Measurements from ENCODE around the gene KIF26B. TPM values are rescaled to one million over a fixed set of nuclear protein-coding genes. Genes with fewer than 3 reads are reported as not detected.

The KIF26B gene
- total RNA-seq, 4 donors from 2014 or later: 0.20 to 0.79 (median 0.41) TPM; not detected in 1

GRCh38 chr1:245685111-245685810 is 530.5 kb downstream of the KIF26B start:
- no peak for DNase-seq
- WGBS, 2 donors (ENCODE audit: low coverage in 1 of 2): 94 to 100% methylated on average over 8 to 37 of the region's 45 CpGs

GRCh38 chr1:245686006-245686405 is 531.2 kb downstream of the KIF26B start:
- intact Hi-C loops (cut with DNase I; ENCODE audit: low total_unique reads): no loop called here
- Histone ChIP-seq H3K4me3 (no peak overlapping the region), H3K9me3 (no peaks in the 10 kb centered on the region), H3K27ac (no peak overlapping the region), H3K4me1 (peaks cover 0 to 4% (median 0%) of the 10 kb centered on the region in 4 donors), H3K27me3 (no peaks in the 10 kb centered on the region), H3K36me3 (no peaks in the 10 kb centered on the region)
- no peak for DNase-seq
- whole genome bisulfite sequencing, 2 donors (ENCODE audit: low coverage in 1 of 2): 96 to 100% methylated on average over 7 to 25 of the region's 25 CpGs
- in situ Hi-C loops (cut with MboI; ENCODE audit: low pct_ligation_motif_present in 1 of 4, low pct_unique_long_range_greater_than_20kb in 1 of 4, low sequenced_read_pairs in 3 of 4): no loop called here
- TF ChIP-seq, protein P1, sequence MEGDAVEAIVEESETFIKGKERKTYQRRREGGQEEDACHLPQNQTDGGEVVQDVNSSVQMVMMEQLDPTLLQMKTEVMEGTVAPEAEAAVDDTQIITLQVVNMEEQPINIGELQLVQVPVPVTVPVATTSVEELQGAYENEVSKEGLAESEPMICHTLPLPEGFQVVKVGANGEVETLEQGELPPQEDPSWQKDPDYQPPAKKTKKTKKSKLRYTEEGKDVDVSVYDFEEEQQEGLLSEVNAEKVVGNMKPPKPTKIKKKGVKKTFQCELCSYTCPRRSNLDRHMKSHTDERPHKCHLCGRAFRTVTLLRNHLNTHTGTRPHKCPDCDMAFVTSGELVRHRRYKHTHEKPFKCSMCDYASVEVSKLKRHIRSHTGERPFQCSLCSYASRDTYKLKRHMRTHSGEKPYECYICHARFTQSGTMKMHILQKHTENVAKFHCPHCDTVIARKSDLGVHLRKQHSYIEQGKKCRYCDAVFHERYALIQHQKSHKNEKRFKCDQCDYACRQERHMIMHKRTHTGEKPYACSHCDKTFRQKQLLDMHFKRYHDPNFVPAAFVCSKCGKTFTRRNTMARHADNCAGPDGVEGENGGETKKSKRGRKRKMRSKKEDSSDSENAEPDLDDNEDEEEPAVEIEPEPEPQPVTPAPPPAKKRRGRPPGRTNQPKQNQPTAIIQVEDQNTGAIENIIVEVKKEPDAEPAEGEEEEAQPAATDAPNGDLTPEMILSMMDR (IDR thresholded peaks at IDR 0.05): no peak
- TF ChIP-seq POLR2A (IDR thresholded peaks at IDR 0.05): no peak
- no peak for TF ChIP-seq EP300 (IDR thresholded peaks at IDR 0.05; ENCODE audit: low read depth)
- no peak for TF ChIP-seq POLR2AphosphoS5 (IDR thresholded peaks at IDR 0.05)

More at GRCh38 chr1:245685111-245685810, 530.5 kb downstream of the KIF26B start:
- H3K4me3 ChIP-seq: no peak overlapping the region
- intact Hi-C loops (cut with DNase I; ENCODE audit: low total_unique reads): no loop called here
- no peaks in the 10 kb centered on the region for H3K36me3 ChIP-seq
- no peaks in the 10 kb centered on the region for H3K27me3 ChIP-seq
- H3K27ac ChIP-seq: no peak overlapping the region
- peaks cover 0 to 4% (median 0%) of the 10 kb centered on the region in 4 donors for H3K4me1 ChIP-seq
- no peak for TF ChIP-seq POLR2A (IDR thresholded peaks at IDR 0.05)
- TF ChIP-seq POLR2AphosphoS5 (IDR thresholded peaks at IDR 0.05): no peak
- no peak for TF ChIP-seq EP300 (IDR thresholded peaks at IDR 0.05; ENCODE audit: low read depth)
- TF ChIP-seq, protein P1 (IDR thresholded peaks at IDR 0.05): no peak
- in situ Hi-C loops (cut with MboI; ENCODE audit: low pct_ligation_motif_present in 1 of 4, low pct_unique_long_range_greater_than_20kb in 1 of 4, low sequenced_read_pairs in 3 of 4): no loop called here
- H3K9me3 ChIP-seq: no peaks in the 10 kb centered on the region

DNA sequence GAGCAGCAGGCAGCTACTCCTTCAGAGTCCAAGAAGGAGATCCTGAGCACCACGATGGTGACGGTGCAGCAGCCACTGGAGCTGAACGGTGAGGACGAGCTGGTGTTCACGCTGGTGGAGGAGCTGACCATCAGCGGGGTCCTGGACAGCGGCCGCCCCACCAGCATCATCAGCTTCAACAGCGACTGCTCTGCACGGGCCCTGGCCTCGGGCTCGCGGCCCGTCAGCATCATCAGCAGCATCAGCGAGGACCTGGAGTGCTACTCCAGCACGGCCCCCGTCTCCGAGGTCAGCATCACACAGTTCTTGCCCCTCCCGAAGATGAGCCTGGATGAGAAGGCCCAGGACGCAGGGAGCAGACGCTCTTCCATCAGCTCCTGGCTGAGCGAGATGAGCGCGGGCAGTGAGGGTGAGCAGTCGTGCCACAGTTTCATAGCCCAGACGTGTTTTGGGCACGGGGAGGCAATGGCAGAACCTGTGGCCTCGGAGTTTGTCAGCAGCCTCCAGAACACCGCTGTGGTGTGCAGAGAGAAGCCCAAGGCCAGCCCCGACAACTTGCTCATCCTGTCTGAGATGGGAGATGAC is 531.8 kb downstream of the KIF26B start:
- Histone ChIP-seq H3K4me1 (peaks cover 0 to 4% (median 0%) of the 10 kb centered on the region in 4 donors), H3K27ac (no peak overlapping the region), H3K9me3 (no peaks in the 10 kb centered on the region), H3K27me3 (no peaks in the 10 kb centered on the region), H3K36me3 (no peaks in the 10 kb centered on the region), H3K4me3 (no peak overlapping the region)
- TF ChIP-seq POLR2AphosphoS5 (IDR thresholded peaks at IDR 0.05) (no peak), EP300 (IDR thresholded peaks at IDR 0.05; ENCODE audit: low read depth) (no peak), POLR2A (IDR thresholded peaks at IDR 0.05) (no peak)
- TF ChIP-seq, protein P1 (IDR thresholded peaks at IDR 0.05): no peak
- intact Hi-C loops (cut with DNase I; ENCODE audit: low total_unique reads) (no loop called here), in situ Hi-C loops (cut with MboI; ENCODE audit: low pct_ligation_motif_present in 1 of 4, low pct_unique_long_range_greater_than_20kb in 1 of 4, low sequenced_read_pairs in 3 of 4) (no loop called here)
- 92 to 95% methylated on average over 25 to 30 of the region's 30 CpGs for WGBS, 2 donors (ENCODE audit: low coverage in 1 of 2)
- no peak for DNase-seq

DNA sequence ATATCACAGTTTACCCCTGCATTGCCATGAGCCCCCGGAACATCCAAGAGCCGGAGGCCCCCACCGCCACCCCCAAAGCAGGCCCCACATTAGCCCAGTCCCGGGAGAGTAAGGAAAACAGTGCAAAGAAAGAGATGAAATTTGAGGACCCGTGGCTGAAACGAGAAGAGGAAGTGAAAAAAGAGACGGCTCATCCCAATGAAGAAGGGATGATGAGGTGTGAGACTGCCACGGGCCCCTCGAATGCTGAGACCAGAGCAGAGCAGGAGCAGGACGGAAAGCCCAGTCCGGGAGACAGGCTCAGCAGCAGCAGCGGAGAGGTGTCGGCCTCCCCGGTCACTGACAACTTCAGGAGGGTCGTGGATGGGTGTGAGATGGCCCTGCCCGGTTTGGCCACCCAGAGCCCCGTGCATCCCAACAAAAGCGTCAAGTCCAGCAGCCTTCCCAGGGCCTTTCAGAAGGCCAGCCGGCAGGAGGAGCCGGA is 532.4 kb downstream of the KIF26B start:
- Histone ChIP-seq H3K4me1 (peaks cover 0 to 4% (median 0%) of the 10 kb centered on the region in 4 donors), H3K4me3 (no peak overlapping the region), H3K27me3 (no peaks in the 10 kb centered on the region), H3K9me3 (no peaks in the 10 kb centered on the region), H3K27ac (no peak overlapping the region), H3K36me3 (no peaks in the 10 kb centered on the region)
- TF ChIP-seq POLR2A (IDR thresholded peaks at IDR 0.05): no peak
- no peak for TF ChIP-seq EP300 (IDR thresholded peaks at IDR 0.05; ENCODE audit: low read depth)
- DNase-seq: no peak
- 53 to 86% methylated on average over 7 to 20 of the region's 20 CpGs for WGBS, 2 donors (ENCODE audit: low coverage in 1 of 2)
- in situ Hi-C loops (cut with MboI; ENCODE audit: low pct_ligation_motif_present in 1 of 4, low pct_unique_long_range_greater_than_20kb in 1 of 4, low sequenced_read_pairs in 3 of 4): no loop called here
- intact Hi-C loops (cut with DNase I; ENCODE audit: low total_unique reads): no loop called here

Measured in transverse colon (tissue), 4 donors.